GM12878 (cell line): ENCODE results near the gene SSX2IP. TPM values are rescaled to one million over a fixed set of nuclear protein-coding genes. Genes with fewer than 3 reads are reported as not detected.

ENCODE experiments used
- ATAC-seq: fragments of 200-7000 bp; cut with Tn5 transposase; 3 replicates; pipeline ENCODE4 v1.9.1; 2020; ENCODE audit warnings: mild to moderate bottlenecking, moderate library complexity
- BruUV-seq: library from RNA; stranded (reverse); fragments of 400-500 nt; replicated peaks from 2 replicates; lab custom pipeline; 2021; lab: Mats Ljungman, UMichigan
- CTCF ChIA-PET: fragments of 300-600 bp; sonication (Branson Sonifier 250); formaldehyde crosslinking; extraction: SDS; loops from one replicate; lab custom pipeline; 2021; ENCODE audit warnings: inconsistent platforms; lab: Yijun Ruan, JAX
- POLR2A ChIA-PET: fragments of 350-600 bp; formaldehyde crosslinking; extraction: SDS; loops from one replicate; lab custom pipeline; 2021; ENCODE audit warnings: inconsistent platforms; lab: Charles Lee
- RAD21 ChIA-PET: fragments of 300-600 bp; sonication (Branson Sonifier 250); formaldehyde crosslinking; loops from one replicate; lab custom pipeline; 2023; ENCODE audit warnings: antibody characterized with exemption; ENCODE audit not compliant: unreplicated experiment; lab: Charles Lee
- SMC1A ChIA-PET: fragments of 300-600 bp; sonication (Branson Sonifier 250); formaldehyde crosslinking; loops from one replicate; lab custom pipeline; 2023; ENCODE audit not compliant: unreplicated experiment, uncharacterized antibody; lab: Charles Lee
- DNase-seq: peaks from one replicate; pipeline ENCODE4 v3.0.0-alpha.2; 2011; ENCODE audit warnings: low read depth, low spot score
- FAIRE-seq: peaks from 3 replicates; lab custom pipeline; 2011; peaks lifted over from hg19 to GRCh38; lab: Jason Lieb, UNC
- H2AFZ ChIP-seq: 2 replicates; pipeline ENCODE4 v1.6.0; 2011; ENCODE audit warnings: low read depth, low read length, control low read depth; ENCODE audit not compliant: control insufficient read depth
- H3K27ac ChIP-seq: 2 replicates; pipeline ENCODE4 v1.5.1; 2011; ENCODE audit warnings: control low read depth; ENCODE audit not compliant: control insufficient read depth, insufficient read depth
- H3K27me3 ChIP-seq, 2 experiments: replicated peaks in 1 of 2; 2 replicates each; pipeline versions ENCODE4 v1.6.0 to v1.6.1; 2011; ENCODE audit warnings: low read length in 1 of 2; ENCODE audit not compliant: control insufficient read depth in 2 of 2, insufficient read depth in 2 of 2
- H3K36me3 ChIP-seq, 2 experiments: 2 replicates each; pipeline ENCODE4 v1.5.1; 2011; ENCODE audit warnings: low read length in 1 of 2; ENCODE audit not compliant: control insufficient read depth in 2 of 2, insufficient read depth in 2 of 2
- H3K4me1 ChIP-seq: 2 replicates; pipeline ENCODE4 v1.6.1; 2011; ENCODE audit warnings: mild to moderate bottlenecking, low read length, moderate library complexity, mixed read lengths; ENCODE audit not compliant: control insufficient read depth, insufficient read depth
- H3K4me2 ChIP-seq: 2 replicates; pipeline ENCODE4 v1.6.0; 2011; ENCODE audit warnings: control low read depth; ENCODE audit not compliant: control insufficient read depth, insufficient read depth
- H3K4me3 ChIP-seq: fragments of 200-600 bp; sonication (generic); 2 replicates; pipeline ENCODE4 v1.5.1; 2016
- H3K79me2 ChIP-seq: 2 replicates; pipeline ENCODE4 v1.6.0; 2011; ENCODE audit warnings: low read length; ENCODE audit not compliant: control insufficient read depth, insufficient read depth
- H3K9ac ChIP-seq: 2 replicates; pipeline ENCODE4 v1.8.0; 2011; ENCODE audit warnings: low read length, control low read depth, mixed read lengths; ENCODE audit not compliant: control insufficient read depth, insufficient read depth
- H3K9me3 ChIP-seq: replicated peaks from 3 replicates; pipeline ENCODE4 v1.5.1; 2011; ENCODE audit warnings: mild to moderate bottlenecking, low read length; ENCODE audit not compliant: control insufficient read depth, insufficient read depth
- H4K20me1 ChIP-seq: 2 replicates; pipeline ENCODE4 v1.6.0; 2011; ENCODE audit not compliant: control insufficient read depth, insufficient read depth
- ASH2L ChIP-seq: fragments of 300-600, 200-600 bp; sonication (generic); IDR thresholded peaks from 2 replicates; pipeline ENCODE4 v1.6.1; 2017; ENCODE audit warnings: low read depth, mild to moderate bottlenecking, borderline replicate concordance
- CBFB ChIP-seq: IDR thresholded peaks from 2 replicates; pipeline ENCODE4 v1.6.1; 2016; ENCODE audit warnings: antibody characterized with exemption, low read depth
- CHD2 ChIP-seq: IDR thresholded peaks from 2 replicates; pipeline ENCODE4 v1.6.1; 2011; ENCODE audit warnings: low read depth, low read length, improper control_type of control experiment, borderline replicate concordance
- IRF4 ChIP-seq: IDR thresholded peaks from 2 replicates; pipeline ENCODE4 v1.6.1; 2011; ENCODE audit warnings: low read depth, low read length
- MEF2A ChIP-seq: IDR thresholded peaks from 2 replicates; pipeline ENCODE4 v1.6.1; 2011; ENCODE audit warnings: low read depth, mild to moderate bottlenecking, low read length, moderate library complexity; ENCODE audit not compliant: insufficient read depth
- STAT1 ChIP-seq: fragments of 450-650 bp; conservative IDR thresholded peaks from 2 replicates; pipeline ENCODE4 v1.6.1; 2014; ENCODE audit warnings: antibody characterized with exemption, mild to moderate bottlenecking
- TAF1 ChIP-seq: IDR thresholded peaks from 2 replicates; pipeline ENCODE4 v1.6.1; 2011; ENCODE audit warnings: mild to moderate bottlenecking, low read depth, low read length, borderline replicate concordance
- WGBS: methylation state at CpG from one replicate; pipeline ENCODE4 v1.1.6; 2016; ENCODE audit warnings: low lambda C conversion rate; ENCODE audit not compliant: insufficient replicate concordance, insufficient coverage; ENCODE audit errors: missing lambda C conversion rate; 5-methylcytosine and 5-hydroxymethylcytosine counted together
- in situ Hi-C: fragments of 300-500 bp; cut with MboI; formaldehyde crosslinking; loops from 9 replicates; pipeline ENCODE4 v1.14.3; 2018; ENCODE audit warnings: mixed read lengths
- intact Hi-C: fragments of 100-400 bp; cut with micrococcal nuclease; formaldehyde crosslinking; loops from one replicate; pipeline ENCODE4 v1.14.2; 2022; ENCODE audit not compliant: unreplicated experiment
- polyA plus RNA-seq, 11 experiments: library from polyadenylated mRNA; depleted of rRNA in 4 of 11; unstranded in 6 of 11; stranded (reverse) in 5 of 11; fragments of >200 nt; fragmentation: Nextera tagmentation in 4 of 11; fragmentation: Illumina TruSeq in 1 of 11; extraction: Ambion mirVana in 4 of 11; extraction: Trizol in 1 of 11; gene quantifications; 1 replicate in 1 of 11; 2 replicates in 10 of 11; pipeline versions ENCODE4 v1.2.1 to v1.2.3, GENCODE V29; 2011 to 2016; ENCODE audit warnings: inconsistent platforms in 2 of 11, missing spikeins in 2 of 11, low read depth in 1 of 11
- total RNA-seq, 4 experiments: library from RNA; depleted of rRNA in 3 of 4; stranded (reverse); fragments of >200 nt in 3 of 4; fragmentation: Illumina TruSeq in 1 of 4; extraction: Trizol in 1 of 4; gene quantifications; 2 replicates each; pipeline versions ENCODE4 v1.2.1 to v1.2.3, GENCODE V29; 2013 to 2021
- TF ChIP-seq, protein P1 (sequence below): fragments of 450-650 bp; formaldehyde crosslinking; IDR thresholded peaks from 2 replicates; pipeline ENCODE4 v1.4.0; 2020; ENCODE audit warnings: mild to moderate bottlenecking, moderate library complexity
- TF ChIP-seq, protein P2 (sequence below): fragments of 450-650 bp; IDR thresholded peaks from 2 replicates; pipeline ENCODE4 v1.6.1; 2017; ENCODE audit warnings: low read depth, mild to moderate bottlenecking, moderate library complexity
- TF ChIP-seq, protein P3 (sequence below): fragments of 450-650 bp; IDR thresholded peaks from 2 replicates; pipeline ENCODE4 v1.6.1; 2018; ENCODE audit warnings: borderline replicate concordance, mild to moderate bottlenecking; ENCODE audit not compliant: partially characterized antibody

SSX2IP gene
- total and polyA plus RNA-seq, 10 of the 15 experiments (the other 5 are each of a cell fraction or from before 2014, with no cell fraction given), result 3.3 to 14.0 (median 10.4) TPM

DNA sequence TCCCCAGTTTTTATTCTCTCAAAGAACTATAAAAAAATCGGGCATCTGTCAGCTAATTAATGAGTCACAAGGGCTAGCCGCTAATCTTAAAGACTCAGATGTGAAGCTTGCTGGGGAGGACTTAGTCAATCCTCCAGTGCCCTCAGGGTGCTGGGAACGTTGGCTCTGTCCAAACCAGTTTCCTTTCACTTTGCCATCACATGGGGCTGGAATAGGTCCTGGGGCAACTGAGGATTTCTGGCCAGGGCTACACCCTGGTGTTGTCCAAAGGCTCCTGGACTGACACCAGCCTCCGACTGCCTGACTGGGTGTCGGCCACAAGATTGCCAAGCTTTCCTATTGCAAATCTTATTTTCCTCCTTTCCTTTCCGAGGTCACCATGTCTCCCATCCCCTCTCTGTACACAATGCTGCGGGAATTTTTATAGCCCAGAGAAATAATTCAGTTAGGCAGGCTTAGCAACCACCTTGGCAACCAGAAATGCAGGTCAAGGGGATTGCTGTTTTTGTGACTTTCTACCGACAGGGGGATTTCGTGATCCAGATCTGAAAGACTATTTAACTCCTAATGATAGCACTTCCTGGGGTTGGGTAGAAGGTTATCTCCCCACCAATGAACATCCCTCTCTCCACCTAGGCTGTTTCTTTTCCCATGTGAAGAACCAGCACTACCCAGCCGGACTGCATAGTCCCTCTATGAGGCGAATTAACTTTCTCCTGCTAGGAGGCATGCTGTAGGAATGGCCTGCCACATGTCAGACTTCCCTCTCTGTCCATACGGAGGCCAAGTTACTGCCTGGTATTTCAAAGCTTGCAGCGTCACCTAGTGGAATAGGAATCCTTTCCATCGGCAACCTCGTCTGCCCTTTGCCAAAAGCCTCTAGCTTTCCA is 86.1 kb downstream of the SSX2IP start (continued):
- TF ChIP-seq, protein P1, sequence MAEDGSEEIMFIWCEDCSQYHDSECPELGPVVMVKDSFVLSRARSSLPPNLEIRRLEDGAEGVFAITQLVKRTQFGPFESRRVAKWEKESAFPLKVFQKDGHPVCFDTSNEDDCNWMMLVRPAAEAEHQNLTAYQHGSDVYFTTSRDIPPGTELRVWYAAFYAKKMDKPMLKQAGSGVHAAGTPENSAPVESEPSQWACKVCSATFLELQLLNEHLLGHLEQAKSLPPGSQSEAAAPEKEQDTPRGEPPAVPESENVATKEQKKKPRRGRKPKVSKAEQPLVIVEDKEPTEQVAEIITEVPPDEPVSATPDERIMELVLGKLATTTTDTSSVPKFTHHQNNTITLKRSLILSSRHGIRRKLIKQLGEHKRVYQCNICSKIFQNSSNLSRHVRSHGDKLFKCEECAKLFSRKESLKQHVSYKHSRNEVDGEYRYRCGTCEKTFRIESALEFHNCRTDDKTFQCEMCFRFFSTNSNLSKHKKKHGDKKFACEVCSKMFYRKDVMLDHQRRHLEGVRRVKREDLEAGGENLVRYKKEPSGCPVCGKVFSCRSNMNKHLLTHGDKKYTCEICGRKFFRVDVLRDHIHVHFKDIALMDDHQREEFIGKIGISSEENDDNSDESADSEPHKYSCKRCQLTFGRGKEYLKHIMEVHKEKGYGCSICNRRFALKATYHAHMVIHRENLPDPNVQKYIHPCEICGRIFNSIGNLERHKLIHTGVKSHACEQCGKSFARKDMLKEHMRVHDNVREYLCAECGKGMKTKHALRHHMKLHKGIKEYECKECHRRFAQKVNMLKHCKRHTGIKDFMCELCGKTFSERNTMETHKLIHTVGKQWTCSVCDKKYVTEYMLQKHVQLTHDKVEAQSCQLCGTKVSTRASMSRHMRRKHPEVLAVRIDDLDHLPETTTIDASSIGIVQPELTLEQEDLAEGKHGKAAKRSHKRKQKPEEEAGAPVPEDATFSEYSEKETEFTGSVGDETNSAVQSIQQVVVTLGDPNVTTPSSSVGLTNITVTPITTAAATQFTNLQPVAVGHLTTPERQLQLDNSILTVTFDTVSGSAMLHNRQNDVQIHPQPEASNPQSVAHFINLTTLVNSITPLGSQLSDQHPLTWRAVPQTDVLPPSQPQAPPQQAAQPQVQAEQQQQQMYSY (CRISPR knock-in tag), result no peak
- TF ChIP-seq MEF2A, result no peak
- TF ChIP-seq TAF1, result no peak
- TF ChIP-seq, protein P2, sequence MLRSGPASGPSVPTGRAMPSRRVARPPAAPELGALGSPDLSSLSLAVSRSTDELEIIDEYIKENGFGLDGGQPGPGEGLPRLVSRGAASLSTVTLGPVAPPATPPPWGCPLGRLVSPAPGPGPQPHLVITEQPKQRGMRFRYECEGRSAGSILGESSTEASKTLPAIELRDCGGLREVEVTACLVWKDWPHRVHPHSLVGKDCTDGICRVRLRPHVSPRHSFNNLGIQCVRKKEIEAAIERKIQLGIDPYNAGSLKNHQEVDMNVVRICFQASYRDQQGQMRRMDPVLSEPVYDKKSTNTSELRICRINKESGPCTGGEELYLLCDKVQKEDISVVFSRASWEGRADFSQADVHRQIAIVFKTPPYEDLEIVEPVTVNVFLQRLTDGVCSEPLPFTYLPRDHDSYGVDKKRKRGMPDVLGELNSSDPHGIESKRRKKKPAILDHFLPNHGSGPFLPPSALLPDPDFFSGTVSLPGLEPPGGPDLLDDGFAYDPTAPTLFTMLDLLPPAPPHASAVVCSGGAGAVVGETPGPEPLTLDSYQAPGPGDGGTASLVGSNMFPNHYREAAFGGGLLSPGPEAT, result no peak
- TF ChIP-seq, all 136 proteins: peak for 0

DNA sequence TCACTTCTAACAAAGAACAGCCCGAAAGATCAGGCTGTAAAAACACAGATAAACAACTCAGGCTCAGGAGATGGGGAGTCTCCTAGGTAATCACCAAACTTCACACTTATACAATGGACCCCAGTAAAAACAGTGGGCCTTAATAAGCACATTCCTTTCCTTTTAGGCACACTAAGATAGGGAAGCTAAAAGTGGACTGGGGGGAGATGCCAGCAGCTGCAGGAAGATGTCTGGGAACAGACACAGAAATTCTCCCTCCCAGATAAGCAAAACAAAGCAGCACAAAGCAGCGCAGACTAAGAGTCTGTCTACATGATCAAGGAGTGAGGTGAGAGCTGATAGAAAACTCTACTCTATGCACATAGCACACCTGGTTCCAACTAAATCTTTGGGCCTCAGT is 87.0 kb downstream of the SSX2IP start:
- ChIA-PET RAD21 (no interaction called here), POLR2A (no interaction called here), CTCF (interaction anchor here (1.8 kb wide), 1 partner anchor 19 kb away, joined by 4 read pairs; no protein-coding TSS in a partner anchor), SMC1A (interaction anchor here (0.7 to 1.6 kb wide), 4 partner anchors 9 to 649 kb away, joined by 3 to 6 read pairs (median 4); no protein-coding TSS in a partner anchor)
- Histone ChIP-seq H3K27me3 (no peaks in the 10 kb centered on the region), H3K4me1 (peaks cover 28% of the 10 kb centered on the region), H2AFZ (no peak overlapping the region), H3K36me3 (no peaks in the 10 kb centered on the region), H3K4me2 (no peak overlapping the region), H3K27ac (no peak overlapping the region), H4K20me1 (no peaks in the 10 kb centered on the region), H3K9me3 (peaks cover 18% of the 10 kb centered on the region), H3K4me3 (no peak overlapping the region), H3K79me2 (no peaks in the 10 kb centered on the region), H3K9ac (no peak overlapping the region)
- intact Hi-C loops, result no loop called here
- DNase-seq (no peak), FAIRE-seq (no peak), ATAC-seq (no peak)
- in situ Hi-C loops, result no loop called here
- 95% methylated on average over 2 of the region's 2 CpGs for WGBS
- BruUV-seq, result no TSS peak
- TF ChIP-seq CBFB, result no peak
- TF ChIP-seq, protein P3, sequence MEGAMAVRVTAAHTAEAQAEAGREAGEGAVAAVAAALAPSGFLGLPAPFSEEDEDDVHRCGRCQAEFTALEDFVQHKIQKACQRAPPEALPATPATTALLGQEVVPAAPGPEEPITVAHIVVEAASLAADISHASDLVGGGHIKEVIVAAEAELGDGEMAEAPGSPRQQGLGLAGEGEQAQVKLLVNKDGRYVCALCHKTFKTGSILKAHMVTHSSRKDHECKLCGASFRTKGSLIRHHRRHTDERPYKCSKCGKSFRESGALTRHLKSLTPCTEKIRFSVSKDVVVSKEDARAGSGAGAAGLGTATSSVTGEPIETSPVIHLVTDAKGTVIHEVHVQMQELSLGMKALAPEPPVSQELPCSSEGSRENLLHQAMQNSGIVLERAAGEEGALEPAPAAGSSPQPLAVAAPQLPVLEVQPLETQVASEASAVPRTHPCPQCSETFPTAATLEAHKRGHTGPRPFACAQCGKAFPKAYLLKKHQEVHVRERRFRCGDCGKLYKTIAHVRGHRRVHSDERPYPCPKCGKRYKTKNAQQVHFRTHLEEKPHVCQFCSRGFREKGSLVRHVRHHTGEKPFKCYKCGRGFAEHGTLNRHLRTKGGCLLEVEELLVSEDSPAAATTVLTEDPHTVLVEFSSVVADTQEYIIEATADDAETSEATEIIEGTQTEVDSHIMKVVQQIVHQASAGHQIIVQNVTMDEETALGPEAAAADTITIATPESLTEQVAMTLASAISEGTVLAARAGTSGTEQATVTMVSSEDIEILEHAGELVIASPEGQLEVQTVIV, result no peak
- TF ChIP-seq CHD2, result no peak
- no peak for TF ChIP-seq STAT1
- TF ChIP-seq ASH2L, result no peak
- no peak for TF ChIP-seq IRF4
